PC-9 (cell line): ENCODE measurements around the gene CTAG1B. TPM values are rescaled to one million over a fixed set of nuclear protein-coding genes. Genes with fewer than 3 reads are reported as not detected.

Experiments
- BruUV-seq: library from RNA; stranded (reverse); fragments of 400-500 nt; replicated peaks from 2 replicates; lab custom pipeline; 2021; lab: Mats Ljungman, UMichigan
- CTCF ChIA-PET: fragments of 300-600 bp; sonication (Branson Sonifier 250); formaldehyde crosslinking; loops from one replicate; lab custom pipeline; 2022; ENCODE audit warnings: antibody characterized with exemption; lab: Charles Lee
- POLR2A ChIA-PET: fragments of 300-600 bp; sonication (Branson Sonifier 250); formaldehyde crosslinking; loops from one replicate; lab custom pipeline; 2022; ENCODE audit warnings: antibody characterized with exemption; ENCODE audit not compliant: unreplicated experiment; lab: Charles Lee
- DNase-seq, 2 experiments: peaks; one replicate each; pipeline versions ENCODE4 v3.0.0 to v3.0.0-alpha.2; 2015 to 2022; ENCODE audit warnings: mixed read lengths in 1 of 2
- H2AFZ ChIP-seq: fragments of 200-600 bp; sonication (generic); 2 replicates; pipeline ENCODE4 v1.8.1; 2017; ENCODE audit warnings: antibody characterized with exemption
- H3F3A ChIP-seq: fragments of 200-600 bp; sonication (generic); 2 replicates; pipeline ENCODE4 v1.8.1; 2017; ENCODE audit warnings: antibody characterized with exemption, mild to moderate bottlenecking, low read depth; ENCODE audit not compliant: insufficient read depth
- H3K27ac ChIP-seq: fragments of 200-600 bp; sonication (generic); 2 replicates; pipeline ENCODE4 v1.6.1; 2016; ENCODE audit warnings: mixed run types
- H3K27me3 ChIP-seq: fragments of 200-600 bp; sonication (generic); 2 replicates; pipeline ENCODE4 v1.6.1; 2016; ENCODE audit warnings: low read depth, mixed run types; ENCODE audit not compliant: insufficient read depth
- H3K36me3 ChIP-seq: fragments of 200-600 bp; sonication (generic); 2 replicates; pipeline ENCODE4 v1.6.1; 2016; ENCODE audit warnings: low read depth, mixed run types
- H3K4me1 ChIP-seq: fragments of 200-600 bp; sonication (generic); replicated peaks from 2 replicates; pipeline ENCODE4 v1.6.1; 2016; ENCODE audit warnings: mixed run types; ENCODE audit not compliant: insufficient read depth
- H3K4me2 ChIP-seq: fragments of 200-600 bp; sonication (generic); 2 replicates; pipeline ENCODE4 v1.6.1; 2017; ENCODE audit warnings: mixed run types
- H3K4me3 ChIP-seq: fragments of 200-600 bp; sonication (generic); 2 replicates; pipeline ENCODE4 v1.6.1; 2016; ENCODE audit warnings: mixed run types
- H3K79me2 ChIP-seq: fragments of 200-600 bp; sonication (generic); 2 replicates; pipeline ENCODE4 v1.6.1; 2017; ENCODE audit warnings: low read depth, mixed run types
- H3K9me2 ChIP-seq: fragments of 200-600 bp; sonication (generic); 2 replicates; pipeline ENCODE4 v1.8.1; 2017; ENCODE audit warnings: mild to moderate bottlenecking; ENCODE audit not compliant: insufficient read depth
- H3K9me3 ChIP-seq: fragments of 200-600 bp; sonication (generic); 2 replicates; pipeline ENCODE4 v1.8.1; 2016; ENCODE audit warnings: low read depth; ENCODE audit not compliant: insufficient read depth
- H4K20me1 ChIP-seq: fragments of 200-600 bp; sonication (generic); 2 replicates; pipeline ENCODE4 v1.8.1; 2017; ENCODE audit not compliant: insufficient read depth
- EZH2 ChIP-seq: fragments of 200-600 bp; sonication (generic); IDR thresholded peaks from 2 replicates; pipeline ENCODE4 v1.8.0; 2017; ENCODE audit warnings: antibody characterized with exemption, low read depth
- intact Hi-C: fragments of 100-400 bp; cut with micrococcal nuclease; formaldehyde crosslinking; loops from one replicate; pipeline ENCODE4 v1.10.0; 2022; ENCODE audit not compliant: unreplicated experiment
- total RNA-seq: library from RNA; stranded (reverse); gene quantifications from 2 replicates; pipeline ENCODE4 v1.2.3, GENCODE V29; 2021
- TF ChIP-seq, protein P1 (sequence below): fragments of 200-600 bp; sonication (generic); conservative IDR thresholded peaks from 2 replicates; pipeline ENCODE4 v1.6.1; 2017; ENCODE audit warnings: mixed run types, antibody characterized with exemption, mild to moderate bottlenecking, moderate library complexity

CTAG1B gene
- total RNA-seq, 1 experiment from 2014 or later = not detected

DNA sequence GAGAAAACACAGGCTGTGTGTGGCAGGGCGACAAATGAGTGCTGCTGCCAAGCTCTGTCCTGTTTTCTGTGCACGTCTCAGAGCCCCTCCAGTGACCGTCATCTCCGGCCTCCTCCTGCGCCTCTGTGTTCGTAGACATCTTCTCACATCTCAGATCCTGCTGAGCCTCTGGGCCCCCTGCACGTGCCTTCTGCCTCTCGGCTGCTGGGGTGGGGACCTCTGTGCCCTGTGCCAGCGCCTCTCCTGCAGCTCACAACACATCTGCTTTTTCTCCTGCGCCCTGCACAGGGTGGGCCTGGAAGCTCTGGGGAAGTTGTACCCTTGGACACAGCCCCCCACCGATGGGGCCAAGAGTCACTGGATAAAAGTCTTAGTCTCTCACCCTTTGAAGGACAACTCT lies 36.7 kb upstream of the CTAG1B start:
- Histone ChIP-seq H3K36me3 (no peaks in the 10 kb centered on the region), H3K27ac (no peak overlapping the region), H4K20me1 (no peaks in the 10 kb centered on the region), H2AFZ (no peak overlapping the region), H3K9me3 (no peaks in the 10 kb centered on the region), H3F3A (no peaks in the 10 kb centered on the region), H3K79me2 (no peaks in the 10 kb centered on the region), H3K4me1 (no peaks in the 10 kb centered on the region), H3K4me3 (no peak overlapping the region), H3K9me2 (no peaks in the 10 kb centered on the region), H3K4me2 (no peak overlapping the region), H3K27me3 (peaks cover 35% of the 10 kb centered on the region)
- DNase-seq = no peak
- intact Hi-C loops = no loop called here
- ChIA-PET CTCF (no interaction called here), POLR2A (no interaction called here)
- TF ChIP-seq, protein P1, sequence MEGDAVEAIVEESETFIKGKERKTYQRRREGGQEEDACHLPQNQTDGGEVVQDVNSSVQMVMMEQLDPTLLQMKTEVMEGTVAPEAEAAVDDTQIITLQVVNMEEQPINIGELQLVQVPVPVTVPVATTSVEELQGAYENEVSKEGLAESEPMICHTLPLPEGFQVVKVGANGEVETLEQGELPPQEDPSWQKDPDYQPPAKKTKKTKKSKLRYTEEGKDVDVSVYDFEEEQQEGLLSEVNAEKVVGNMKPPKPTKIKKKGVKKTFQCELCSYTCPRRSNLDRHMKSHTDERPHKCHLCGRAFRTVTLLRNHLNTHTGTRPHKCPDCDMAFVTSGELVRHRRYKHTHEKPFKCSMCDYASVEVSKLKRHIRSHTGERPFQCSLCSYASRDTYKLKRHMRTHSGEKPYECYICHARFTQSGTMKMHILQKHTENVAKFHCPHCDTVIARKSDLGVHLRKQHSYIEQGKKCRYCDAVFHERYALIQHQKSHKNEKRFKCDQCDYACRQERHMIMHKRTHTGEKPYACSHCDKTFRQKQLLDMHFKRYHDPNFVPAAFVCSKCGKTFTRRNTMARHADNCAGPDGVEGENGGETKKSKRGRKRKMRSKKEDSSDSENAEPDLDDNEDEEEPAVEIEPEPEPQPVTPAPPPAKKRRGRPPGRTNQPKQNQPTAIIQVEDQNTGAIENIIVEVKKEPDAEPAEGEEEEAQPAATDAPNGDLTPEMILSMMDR = no peak
- no peak for TF ChIP-seq EZH2
- BruUV-seq = no TSS peak

DNA sequence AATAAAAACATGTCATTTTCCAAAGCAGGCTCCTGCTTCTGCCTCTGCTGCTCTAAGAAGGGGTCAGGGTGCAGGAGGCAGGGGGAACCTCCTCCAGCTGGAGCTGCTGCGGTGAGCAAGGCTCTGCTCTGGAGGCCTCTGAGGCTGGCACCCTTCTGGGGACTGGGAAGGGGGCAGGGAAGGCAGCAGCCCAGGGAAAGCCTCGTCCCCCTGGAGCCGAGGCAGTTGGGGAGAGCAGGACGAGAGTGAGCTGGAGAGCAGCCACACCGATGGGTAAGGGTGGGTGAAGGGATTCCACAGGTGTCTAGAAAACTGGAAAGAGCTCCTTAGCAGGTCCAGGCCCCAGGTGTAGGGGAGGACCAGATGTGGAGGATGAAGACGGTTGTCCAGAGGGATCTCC lies 36.3 kb upstream of the CTAG1B start:
- Histone ChIP-seq H3F3A (no peaks in the 10 kb centered on the region), H3K4me1 (no peaks in the 10 kb centered on the region), H3K79me2 (no peaks in the 10 kb centered on the region), H3K27ac (no peak overlapping the region), H3K4me2 (no peak overlapping the region), H2AFZ (no peak overlapping the region), H3K9me3 (no peaks in the 10 kb centered on the region), H3K9me2 (no peaks in the 10 kb centered on the region), H3K36me3 (no peaks in the 10 kb centered on the region), H3K4me3 (no peak overlapping the region), H4K20me1 (no peaks in the 10 kb centered on the region), H3K27me3 (peaks cover 35% of the 10 kb centered on the region)
- ChIA-PET CTCF (no interaction called here), POLR2A (no interaction called here)
- DNase-seq = no peak
- TF ChIP-seq EZH2 = no peak
- TF ChIP-seq, protein P1 = no peak
- no TSS peak for BruUV-seq
- intact Hi-C loops = no loop called here

DNA sequence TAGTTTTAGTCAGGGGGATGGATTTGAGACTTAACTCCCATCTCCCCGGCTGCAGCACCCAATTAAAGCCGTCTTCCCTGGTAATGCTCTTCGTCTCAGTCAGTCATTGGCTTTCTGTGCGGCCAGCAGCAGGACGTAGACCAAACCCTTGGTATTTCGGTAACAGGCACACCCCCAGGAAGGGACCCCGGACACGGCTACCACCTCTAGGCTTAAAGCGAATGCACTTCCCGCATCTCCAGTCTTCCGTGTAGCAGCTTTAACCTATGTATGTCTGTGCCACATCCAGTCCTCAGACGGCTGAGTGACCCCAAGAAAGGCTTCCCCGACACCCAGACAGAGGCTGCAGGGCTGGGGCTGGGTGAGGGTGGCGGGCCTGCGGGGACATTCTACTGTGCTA lies 35.8 kb upstream of the CTAG1B start:
- Histone ChIP-seq H3K4me2 (no peak overlapping the region), H3F3A (no peaks in the 10 kb centered on the region), H3K4me3 (no peak overlapping the region), H3K27ac (no peak overlapping the region), H3K79me2 (no peaks in the 10 kb centered on the region), H2AFZ (no peak overlapping the region), H3K4me1 (no peaks in the 10 kb centered on the region), H3K36me3 (no peaks in the 10 kb centered on the region), H3K27me3 (peaks cover 37% of the 10 kb centered on the region), H3K9me2 (no peaks in the 10 kb centered on the region), H3K9me3 (no peaks in the 10 kb centered on the region), H4K20me1 (no peaks in the 10 kb centered on the region)
- intact Hi-C loops = no loop called here
- POLR2A ChIA-PET = no interaction called here
- TF ChIP-seq, protein P1 = no peak
- no peak for TF ChIP-seq EZH2
- BruUV-seq = no TSS peak
- DNase-seq = no peak
- CTCF ChIA-PET = no interaction called here
